A549 (cell line): ENCODE results near the gene SLC2A13. TPM values are rescaled to one million over a fixed set of nuclear protein-coding genes. Genes with fewer than 3 reads are reported as not detected.

Source experiments
- ATAC-seq, 2 experiments: fragments of 200-7000 bp in 1 of 2; fragments of >200 bp in 1 of 2; cut with Nextera tagmentation in 1 of 2; cut with Tn5 transposase in 1 of 2; 3 replicates each; pipeline versions ENCODE4 v1.8.0 to v1.9.1; 2018 to 2020; ENCODE audit warnings: mild to moderate bottlenecking in 1 of 2, moderate library complexity in 1 of 2
- CTCF ChIA-PET: fragments of 300-600 bp; sonication (Branson Sonifier 250); formaldehyde crosslinking; extraction: SDS; loops from one replicate; lab custom pipeline; 2021; ENCODE audit warnings: antibody characterized with exemption, inconsistent platforms; lab: Yijun Ruan, JAX
- POLR2A ChIA-PET: fragments of 350-600 bp; formaldehyde crosslinking; extraction: SDS; loops from one replicate; lab custom pipeline; 2021; ENCODE audit warnings: antibody characterized with exemption, inconsistent platforms; lab: Yijun Ruan, JAX
- DNase-seq, 2 experiments: peaks; one replicate each; pipeline versions ENCODE4 v3.0.0 to v3.0.0-alpha.2; 2011 to 2016; ENCODE audit warnings: low read depth in 1 of 2, low spot score in 1 of 2
- FAIRE-seq: peaks from 2 replicates; lab custom pipeline; 2011; peaks lifted over from hg19 to GRCh38; lab: Jason Lieb, UNC
- H3K27ac ChIP-seq, 2 experiments: fragments of >200 bp; sonication (Bioruptor Twin); formaldehyde crosslinking; 3 replicates each; pipeline ENCODE4 v1.5.1; 2016 to 2017
- H3K4me1 ChIP-seq: fragments of >200 bp; sonication (Bioruptor Twin); formaldehyde crosslinking; 3 replicates; pipeline ENCODE4 v1.6.1; 2016
- H3K4me2 ChIP-seq: fragments of >200 bp; sonication (Bioruptor Twin); formaldehyde crosslinking; 3 replicates; pipeline ENCODE4 v1.6.1; 2016
- H3K4me3 ChIP-seq: fragments of >200 bp; sonication (Bioruptor Twin); formaldehyde crosslinking; 3 replicates; pipeline ENCODE4 v1.5.1; 2016
- H3K9me3 ChIP-seq: fragments of >200 bp; sonication (Bioruptor Twin); formaldehyde crosslinking; 3 replicates; pipeline ENCODE4 v1.6.1; 2016
- ATOH8 ChIP-seq: fragments of 250-450 bp; sonication (Bioruptor Pico); IDR thresholded peaks from 2 replicates; pipeline ENCODE4 v1.5.0; 2020; ENCODE audit warnings: low read depth, mild to moderate bottlenecking, moderate library complexity
- BHLHE40 ChIP-seq: IDR thresholded peaks from 2 replicates; pipeline ENCODE4 v1.6.1; 2012; ENCODE audit warnings: low read depth, low read length, inconsistent platforms
- CBX8 ChIP-seq: fragments of 200-600 bp; sonication (generic); IDR thresholded peaks from 2 replicates; pipeline ENCODE4 v1.6.1; 2016
- CHD2 ChIP-seq: fragments of 150-350 bp; IDR thresholded peaks from 2 replicates; pipeline ENCODE4 v1.6.1; 2014; ENCODE audit warnings: low read length; ENCODE audit not compliant: partially characterized antibody
- CTCF ChIP-seq: fragments of >200 bp; sonication (Bioruptor Twin); formaldehyde crosslinking; IDR thresholded peaks from 3 replicates; pipeline ENCODE4 v1.5.1; 2016
- EHF ChIP-seq: fragments of 250-450 bp; sonication (Bioruptor Pico); IDR thresholded peaks from 2 replicates; pipeline ENCODE4 v1.5.0; 2020; ENCODE audit warnings: mild to moderate bottlenecking
- EP300 ChIP-seq, 2 experiments: fragments of >200 bp; sonication (Bioruptor Twin); formaldehyde crosslinking; IDR thresholded peaks; 2 replicates in 1 of 2; 3 replicates in 1 of 2; pipeline ENCODE4 v1.6.1; 2016 to 2017
- FOSL2 ChIP-seq, 2 experiments: fragments of 450-650 bp in 1 of 2; fragments of >200 bp in 1 of 2; sonication (Bioruptor Twin) in 1 of 2; formaldehyde crosslinking; IDR thresholded peaks; 2 replicates each; pipeline versions ENCODE4 v1.5.0 to v1.6.1; 2016 to 2020; ENCODE audit warnings: mild to moderate bottlenecking in 1 of 2, moderate library complexity in 1 of 2
- FOXS1 ChIP-seq: fragments of 250-450 bp; sonication (Bioruptor Pico); IDR thresholded peaks from 2 replicates; pipeline ENCODE4 v1.5.0; 2020; ENCODE audit warnings: mild to moderate bottlenecking, moderate library complexity
- HEYL ChIP-seq: fragments of 250-450 bp; sonication (Bioruptor Pico); IDR thresholded peaks from 2 replicates; pipeline ENCODE4 v1.8.0; 2021; ENCODE audit warnings: mild to moderate bottlenecking, moderate library complexity
- HMGXB4 ChIP-seq: fragments of 250-450 bp; sonication (Bioruptor Pico); IDR thresholded peaks from 2 replicates; pipeline ENCODE4 v1.5.0; 2021; ENCODE audit warnings: mild to moderate bottlenecking, moderate library complexity, borderline replicate concordance
- HOXB13 ChIP-seq: fragments of 250-450 bp; sonication (Bioruptor Pico); IDR thresholded peaks from 2 replicates; pipeline ENCODE4 v1.5.0; 2020; ENCODE audit warnings: low read depth, mild to moderate bottlenecking, moderate library complexity
- HOXB5 ChIP-seq: fragments of 250-450 bp; sonication (Bioruptor Pico); IDR thresholded peaks from 2 replicates; pipeline ENCODE4 v1.5.0; 2020; ENCODE audit warnings: mild to moderate bottlenecking, moderate library complexity
- JUNB ChIP-seq: fragments of >200 bp; sonication (Bioruptor Twin); formaldehyde crosslinking; IDR thresholded peaks from 2 replicates; pipeline ENCODE4 v1.6.1; 2016
- KDM1A ChIP-seq: fragments of 200-600 bp; sonication (generic); IDR thresholded peaks from 2 replicates; pipeline ENCODE4 v1.6.1; 2016; ENCODE audit warnings: low read depth, mild to moderate bottlenecking
- KDM5A ChIP-seq: fragments of 200-600 bp; sonication (generic); IDR thresholded peaks from 2 replicates; pipeline ENCODE4 v1.6.1; 2016; ENCODE audit warnings: antibody characterized with exemption, mild to moderate bottlenecking
- MAZ ChIP-seq: fragments of 150-350 bp; IDR thresholded peaks from 2 replicates; pipeline ENCODE4 v1.6.1; 2014; ENCODE audit warnings: antibody characterized with exemption, low read depth, low read length, borderline replicate concordance
- NR3C1 ChIP-seq: fragments of >200 bp; sonication (Bioruptor Twin); formaldehyde crosslinking; IDR thresholded peaks from 3 replicates; pipeline ENCODE4 v1.6.1; 2017
- PBX3 ChIP-seq: IDR thresholded peaks from 2 replicates; pipeline ENCODE4 v1.6.1; 2012
- RAD21 ChIP-seq, 2 experiments: fragments of >200 bp in 1 of 2; sonication (Bioruptor Twin) in 1 of 2; formaldehyde crosslinking in 1 of 2; IDR thresholded peaks in 1 of 2; conservative IDR thresholded peaks in 1 of 2; 2 replicates in 1 of 2; 3 replicates in 1 of 2; pipeline ENCODE4 v1.6.1; 2012 to 2018; ENCODE audit warnings: inconsistent platforms in 1 of 2
- RCOR1 ChIP-seq: fragments of 150-350 bp; IDR thresholded peaks from 2 replicates; pipeline ENCODE4 v1.6.1; 2014; ENCODE audit warnings: antibody characterized with exemption, low read length, low read depth
- RFX5 ChIP-seq: fragments of 450-650 bp; IDR thresholded peaks from 2 replicates; pipeline ENCODE4 v1.7.1; 2014; ENCODE audit warnings: antibody characterized with exemption, mild to moderate bottlenecking, moderate library complexity
- RNF2 ChIP-seq: fragments of 200-600 bp; sonication (generic); IDR thresholded peaks from 2 replicates; pipeline ENCODE4 v1.6.1; 2016; ENCODE audit warnings: low read depth, mild to moderate bottlenecking, antibody characterized with exemption, moderate library complexity, borderline replicate concordance
- USF2 ChIP-seq: fragments of 450-650 bp; IDR thresholded peaks from 2 replicates; pipeline ENCODE4 v1.6.1; 2014; ENCODE audit warnings: antibody characterized with exemption
- ZSCAN20 ChIP-seq: fragments of 250-450 bp; sonication (Bioruptor Pico); IDR thresholded peaks from 2 replicates; pipeline ENCODE4 v1.8.0; 2022; ENCODE audit warnings: mild to moderate bottlenecking, moderate library complexity
- WGBS: methylation state at CpG from one replicate; pipeline ENCODE4 v1.1.6; 2017; ENCODE audit errors: missing lambda C conversion rate; 5-methylcytosine and 5-hydroxymethylcytosine counted together
- polyA plus RNA-seq, 4 experiments: library from polyadenylated mRNA; depleted of rRNA in 3 of 4; stranded (reverse); fragments of >200 nt; fragmentation: RNase III in 1 of 4; extraction: RNeasy Plus Mini Kit Qiagen cat#74134 plus additional on column Dnase treatment in 1 of 4; gene quantifications; 2 replicates in 3 of 4; 3 replicates in 1 of 4; pipeline ENCODE4 v1.2.3, GENCODE V29; 2011 to 2017

SLC2A13 gene
- polyA plus RNA-seq, 2 of the 4 experiments (the other 2 are of a cell fraction), result 4.5 to 8.2 TPM

- TF ChIP-seq CTCF (no peak), USF2 (no peak), HMGXB4 (CRISPR knock-in tag) (no peak), ZSCAN20 (CRISPR knock-in tag) (no peak), HOXB13 (CRISPR knock-in tag) (no peak), JUNB (no peak), HEYL (CRISPR knock-in tag) (no peak)
These were observed 383.4 kb downstream of the SLC2A13 start (continued) for GRCh38 chr12:39722504-39722903.

GRCh38 chr12:39713552-39713951 lies 392.3 kb downstream of the SLC2A13 start:
- POLR2A ChIA-PET, result no interaction called here
- no peak overlapping the region for H3K4me3 ChIP-seq
- no peak overlapping the region for H3K27ac ChIP-seq
- ATAC-seq, result no peak
- CTCF ChIA-PET, result no interaction called here
- peaks cover 3% of the 10 kb centered on the region; the same call in 1 of the 3 replicates for H3K9me3 ChIP-seq
- 81% methylated on average over 14 of the region's 14 CpGs for WGBS
- FAIRE-seq, result no peak
- no peak for TF ChIP-seq HMGXB4 (CRISPR knock-in tag)
- TF ChIP-seq PBX3, result no peak
- TF ChIP-seq ATOH8 (CRISPR knock-in tag), result no peak
- TF ChIP-seq CHD2, result no peak
- no peak for TF ChIP-seq RNF2
- TF ChIP-seq CBX8, result no peak
- no peak for TF ChIP-seq RCOR1
- no peak for TF ChIP-seq EHF (CRISPR knock-in tag)
- TF ChIP-seq RAD21 (conservative IDR thresholded peaks at IDR 0.05 in 1 of 2, IDR thresholded peaks at IDR 0.05 in 1 of 2), result no peak
- TF ChIP-seq NR3C1, result no peak
- no peak for TF ChIP-seq BHLHE40
- no peak for TF ChIP-seq KDM5A
- no peak for TF ChIP-seq FOXS1
- TF ChIP-seq RFX5, result no peak
- TF ChIP-seq HOXB5 (CRISPR knock-in tag), result no peak
- TF ChIP-seq MAZ, result no peak
- TF ChIP-seq JUNB, result no peak
- no peak for TF ChIP-seq FOSL2 (IDR thresholded peaks at IDR 0.05)
- no peak for TF ChIP-seq FOSL2 (CRISPR knock-in tag; IDR thresholded peaks at IDR 0.05)
- TF ChIP-seq KDM1A, result no peak
- TF ChIP-seq EP300 (IDR thresholded peaks at IDR 0.05), result no peak
- no peaks in the 10 kb centered on the region for H3K4me1 ChIP-seq
- H3K4me2 ChIP-seq, result no peak overlapping the region
- DNase-seq, result no peak
